Neural cell (in vitro differentiated cells): ENCODE data around the gene OVOL3. TPM values are rescaled to one million over a fixed set of nuclear protein-coding genes. Genes with fewer than 3 reads are reported as not detected.

Source experiments
- H2AFZ ChIP-seq: fragments of 200-600, 300-800 bp; sonication (generic), shearing (Covaris generic); 2 replicates; pipeline ENCODE4 v1.6.0; 2014; ENCODE audit warnings: low read depth, mild to moderate bottlenecking, antibody characterized with exemption, low read length, moderate library complexity
- H3F3A ChIP-seq: fragments of 200-600 bp; shearing (Covaris generic); 2 replicates; pipeline ENCODE4 v1.6.1; 2016; ENCODE audit warnings: mild to moderate bottlenecking, moderate library complexity, mixed read lengths, antibody characterized with exemption, low read length; ENCODE audit not compliant: insufficient read depth, poor library complexity, severe bottlenecking
- H3K27ac ChIP-seq: fragments of 200-600, 300-800 bp; sonication (generic), shearing (Covaris generic); 2 replicates; pipeline ENCODE4 v1.5.1; 2014; ENCODE audit warnings: mild to moderate bottlenecking, low read length, moderate library complexity
- H3K27me3 ChIP-seq: fragments of 300-800, 200-600 bp; sonication (generic), shearing (Covaris generic); 2 replicates; pipeline ENCODE4 v1.6.0; 2014; ENCODE audit warnings: mild to moderate bottlenecking, low read depth, low read length, moderate library complexity; ENCODE audit not compliant: insufficient read depth
- H3K36me3 ChIP-seq: fragments of 300-800, 200-600 bp; sonication (generic), shearing (Covaris generic); 2 replicates; pipeline ENCODE4 v1.5.1; 2014; ENCODE audit warnings: mild to moderate bottlenecking, antibody characterized with exemption, low read length, moderate library complexity; ENCODE audit not compliant: insufficient read depth
- H3K4me2 ChIP-seq: fragments of 300-800, 200-600 bp; sonication (generic), shearing (Covaris generic); 2 replicates; pipeline ENCODE4 v1.6.0; 2014; ENCODE audit warnings: mild to moderate bottlenecking, low read length
- H3K4me3 ChIP-seq: fragments of 300-800, 200-600 bp; sonication (generic), shearing (Covaris generic); 2 replicates; pipeline ENCODE4 v1.5.1; 2014; ENCODE audit warnings: mild to moderate bottlenecking, low read length, moderate library complexity
- H3K79me2 ChIP-seq: fragments of 200-600 bp; shearing (Covaris generic); replicated peaks from 2 replicates; pipeline ENCODE4 v1.6.0; 2014; ENCODE audit warnings: mild to moderate bottlenecking, low read length, moderate library complexity; ENCODE audit not compliant: insufficient read depth
- H3K9ac ChIP-seq: fragments of 300-800, 200-600 bp; sonication (generic), shearing (Covaris generic); 2 replicates; pipeline ENCODE4 v1.6.1; 2016; ENCODE audit warnings: mild to moderate bottlenecking, low read length, mixed read lengths
- H3K9me2 ChIP-seq: fragments of 200-600 bp; shearing (Covaris generic); 2 replicates; pipeline ENCODE4 v1.6.1; 2016; ENCODE audit warnings: mild to moderate bottlenecking, low read length, mixed read lengths; ENCODE audit not compliant: insufficient read depth
- H3K9me3 ChIP-seq: fragments of 200-600, 300-800 bp; sonication (generic), shearing (Covaris generic); 2 replicates; pipeline ENCODE4 v1.6.1; 2016; ENCODE audit warnings: mild to moderate bottlenecking, mixed run types, low read length, moderate library complexity, mixed read lengths
- H4K20me1 ChIP-seq: fragments of 200-600 bp; shearing (Covaris generic); 2 replicates; pipeline ENCODE4 v1.6.1; 2016; ENCODE audit warnings: mild to moderate bottlenecking, mixed run types; ENCODE audit not compliant: insufficient read depth
- CTCF ChIP-seq: fragments of 450-650 bp; IDR thresholded peaks from 2 replicates; pipeline ENCODE4 v1.5.1; 2014; ENCODE audit warnings: antibody characterized with exemption, mild to moderate bottlenecking, moderate library complexity; ENCODE audit not compliant: poor library complexity, severe bottlenecking
- EP300 ChIP-seq: fragments of 450-650 bp; conservative IDR thresholded peaks from 2 replicates; pipeline ENCODE4 v1.6.1; 2014; ENCODE audit warnings: antibody characterized with exemption, mild to moderate bottlenecking, moderate library complexity; ENCODE audit not compliant: poor library complexity, severe bottlenecking
- EZH2 ChIP-seq: fragments of 200-600, 300-800 bp; shearing (Covaris generic), sonication (generic); IDR thresholded peaks from 2 replicates; pipeline ENCODE4 v1.6.1; 2014; ENCODE audit warnings: antibody characterized with exemption, low read length, borderline replicate concordance, mild to moderate bottlenecking; ENCODE audit not compliant: insufficient read depth, poor library complexity, severe bottlenecking
- MXI1 ChIP-seq: fragments of 450-650 bp; conservative IDR thresholded peaks from 2 replicates; pipeline ENCODE4 v1.6.1; 2014; ENCODE audit warnings: antibody characterized with exemption, mild to moderate bottlenecking; ENCODE audit not compliant: poor library complexity, severe bottlenecking
- POLR2AphosphoS5 ChIP-seq: IDR thresholded peaks from 2 replicates; pipeline ENCODE4 v1.6.1; 2012
- RAD21 ChIP-seq: fragments of 450-650 bp; conservative IDR thresholded peaks from 2 replicates; pipeline ENCODE4 v1.6.1; 2014; ENCODE audit warnings: antibody characterized with exemption, mild to moderate bottlenecking, moderate library complexity
- SMC3 ChIP-seq: fragments of 450-650 bp; conservative IDR thresholded peaks from 2 replicates; pipeline ENCODE4 v1.6.1; 2014; ENCODE audit warnings: antibody characterized with exemption, mild to moderate bottlenecking, moderate library complexity; ENCODE audit not compliant: poor library complexity
- TAF1 ChIP-seq: IDR thresholded peaks from 2 replicates; pipeline ENCODE4 v1.6.1; 2012; ENCODE audit warnings: low read depth
- polyA plus RNA-seq: library from polyadenylated mRNA; depleted of rRNA; stranded (reverse); fragments of >200 nt; gene quantifications from 2 replicates; pipeline ENCODE4 v1.2.3, GENCODE V29; 2014
- TF ChIP-seq, protein P1 (sequence below): IDR thresholded peaks from 2 replicates; pipeline ENCODE4 v1.6.1; 2012; ENCODE audit warnings: borderline replicate concordance

OVOL3 gene
- polyA plus RNA-seq, 1 donor from 2014 or later = not detected

DNA sequence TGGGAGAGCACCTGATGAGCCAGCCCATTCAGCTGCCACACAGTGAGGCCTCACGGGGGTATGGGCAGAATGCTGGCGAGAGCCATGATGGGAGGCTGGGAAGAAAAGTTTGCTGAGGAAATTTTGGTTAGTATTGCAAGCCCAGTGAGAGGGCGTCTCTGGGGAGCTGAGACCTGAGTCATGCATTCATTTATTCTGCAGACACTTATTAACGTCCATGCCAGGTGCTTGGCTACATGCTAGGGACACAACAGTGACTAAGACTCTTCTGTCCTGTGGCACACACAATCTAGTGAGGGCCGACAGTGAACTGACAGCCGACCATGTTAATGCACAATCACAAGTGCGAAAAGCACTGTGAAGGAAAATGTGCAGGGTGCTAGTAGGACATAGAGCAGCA lies 29.0 kb upstream of the OVOL3 start:
- Histone ChIP-seq H3K36me3 (no peaks in the 10 kb centered on the region), H3K27me3 (no peaks in the 10 kb centered on the region), H4K20me1 (no peaks in the 10 kb centered on the region), H3K27ac (no peak overlapping the region), H2AFZ (no peak overlapping the region), H3K4me2 (no peak overlapping the region), H3K79me2 (no peaks in the 10 kb centered on the region), H3K9ac (no peak overlapping the region), H3K9me2 (no peaks in the 10 kb centered on the region), H3K4me3 (no peak overlapping the region), H3K9me3 (no peaks in the 10 kb centered on the region), H3F3A (no peaks in the 10 kb centered on the region)
- no peak for TF ChIP-seq RAD21
- TF ChIP-seq CTCF = no peak
- no peak for TF ChIP-seq MXI1
- TF ChIP-seq EP300 = no peak
- no peak for TF ChIP-seq SMC3
- TF ChIP-seq EZH2 = no peak
- TF ChIP-seq, protein P1, sequence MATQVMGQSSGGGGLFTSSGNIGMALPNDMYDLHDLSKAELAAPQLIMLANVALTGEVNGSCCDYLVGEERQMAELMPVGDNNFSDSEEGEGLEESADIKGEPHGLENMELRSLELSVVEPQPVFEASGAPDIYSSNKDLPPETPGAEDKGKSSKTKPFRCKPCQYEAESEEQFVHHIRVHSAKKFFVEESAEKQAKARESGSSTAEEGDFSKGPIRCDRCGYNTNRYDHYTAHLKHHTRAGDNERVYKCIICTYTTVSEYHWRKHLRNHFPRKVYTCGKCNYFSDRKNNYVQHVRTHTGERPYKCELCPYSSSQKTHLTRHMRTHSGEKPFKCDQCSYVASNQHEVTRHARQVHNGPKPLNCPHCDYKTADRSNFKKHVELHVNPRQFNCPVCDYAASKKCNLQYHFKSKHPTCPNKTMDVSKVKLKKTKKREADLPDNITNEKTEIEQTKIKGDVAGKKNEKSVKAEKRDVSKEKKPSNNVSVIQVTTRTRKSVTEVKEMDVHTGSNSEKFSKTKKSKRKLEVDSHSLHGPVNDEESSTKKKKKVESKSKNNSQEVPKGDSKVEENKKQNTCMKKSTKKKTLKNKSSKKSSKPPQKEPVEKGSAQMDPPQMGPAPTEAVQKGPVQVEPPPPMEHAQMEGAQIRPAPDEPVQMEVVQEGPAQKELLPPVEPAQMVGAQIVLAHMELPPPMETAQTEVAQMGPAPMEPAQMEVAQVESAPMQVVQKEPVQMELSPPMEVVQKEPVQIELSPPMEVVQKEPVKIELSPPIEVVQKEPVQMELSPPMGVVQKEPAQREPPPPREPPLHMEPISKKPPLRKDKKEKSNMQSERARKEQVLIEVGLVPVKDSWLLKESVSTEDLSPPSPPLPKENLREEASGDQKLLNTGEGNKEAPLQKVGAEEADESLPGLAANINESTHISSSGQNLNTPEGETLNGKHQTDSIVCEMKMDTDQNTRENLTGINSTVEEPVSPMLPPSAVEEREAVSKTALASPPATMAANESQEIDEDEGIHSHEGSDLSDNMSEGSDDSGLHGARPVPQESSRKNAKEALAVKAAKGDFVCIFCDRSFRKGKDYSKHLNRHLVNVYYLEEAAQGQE = no peak
- no peak for TF ChIP-seq TAF1
- no peak for TF ChIP-seq POLR2AphosphoS5

- H3K4me2 ChIP-seq = no peak overlapping the region
- no peaks in the 10 kb centered on the region for H3K9me2 ChIP-seq
- H3K4me3 ChIP-seq = no peak overlapping the region
- no peaks in the 10 kb centered on the region for H3K9me3 ChIP-seq
- no peaks in the 10 kb centered on the region for H3K79me2 ChIP-seq
- no peaks in the 10 kb centered on the region for H3F3A ChIP-seq
- no peaks in the 10 kb centered on the region for H3K27me3 ChIP-seq
- no peak overlapping the region for H3K27ac ChIP-seq
- H3K36me3 ChIP-seq = no peaks in the 10 kb centered on the region
- TF ChIP-seq TAF1 (no peak), SMC3 (no peak), EZH2 (no peak), CTCF (no peak), MXI1 (no peak), POLR2AphosphoS5 (no peak), EP300 (no peak), RAD21 (no peak)
- TF ChIP-seq, protein P1 = no peak
- no peak overlapping the region for H2AFZ ChIP-seq
- no peaks in the 10 kb centered on the region for H4K20me1 ChIP-seq
- H3K9ac ChIP-seq = no peak overlapping the region
These were observed 28.0 kb upstream of the OVOL3 start for GRCh38 chr19:36082916-36083315.
